Measurements from ENCODE around the gene DISP2.

DNA sequence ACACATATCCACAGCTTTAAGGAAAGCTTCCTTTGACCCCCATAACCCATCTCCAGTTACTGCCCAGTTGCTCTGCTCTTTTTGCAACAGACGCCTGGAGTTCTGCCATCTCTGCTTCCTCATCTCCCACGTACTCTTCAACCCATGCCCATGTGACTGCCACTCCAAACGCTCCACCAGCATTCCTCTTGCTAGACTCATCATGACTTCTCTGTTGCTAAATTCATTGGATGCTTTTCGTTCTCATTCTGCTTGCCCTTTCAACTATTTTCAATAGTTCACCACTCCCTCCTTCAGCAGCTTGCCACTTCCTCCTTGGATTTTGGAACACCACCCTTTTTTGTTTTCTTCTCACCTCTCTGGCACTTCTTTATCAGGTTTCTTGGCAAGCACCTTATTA is 21.8 kb downstream of the DISP2 start:
- TF ChIP-seq CTCF (IDR thresholded peaks at IDR 0.05; ENCODE audit: insufficient read depth, low read length, poor library complexity, severe bottlenecking) (no peak), EZH2phosphoT487 (conservative IDR thresholded peaks at IDR 0.05; ENCODE audit: low read length) (no peak)
